Stimulated activated naive CD4-positive, alpha-beta T cell treated with Interleukin-2 at 50 U/mL for 16 hours (primary cell): ENCODE results near the gene SOX18.

Experiments used
- DNase-seq: peaks from one replicate; lab custom pipeline; 2025; lab: John Stamatoyannopoulos, UW

SOX18 gene

DNA sequence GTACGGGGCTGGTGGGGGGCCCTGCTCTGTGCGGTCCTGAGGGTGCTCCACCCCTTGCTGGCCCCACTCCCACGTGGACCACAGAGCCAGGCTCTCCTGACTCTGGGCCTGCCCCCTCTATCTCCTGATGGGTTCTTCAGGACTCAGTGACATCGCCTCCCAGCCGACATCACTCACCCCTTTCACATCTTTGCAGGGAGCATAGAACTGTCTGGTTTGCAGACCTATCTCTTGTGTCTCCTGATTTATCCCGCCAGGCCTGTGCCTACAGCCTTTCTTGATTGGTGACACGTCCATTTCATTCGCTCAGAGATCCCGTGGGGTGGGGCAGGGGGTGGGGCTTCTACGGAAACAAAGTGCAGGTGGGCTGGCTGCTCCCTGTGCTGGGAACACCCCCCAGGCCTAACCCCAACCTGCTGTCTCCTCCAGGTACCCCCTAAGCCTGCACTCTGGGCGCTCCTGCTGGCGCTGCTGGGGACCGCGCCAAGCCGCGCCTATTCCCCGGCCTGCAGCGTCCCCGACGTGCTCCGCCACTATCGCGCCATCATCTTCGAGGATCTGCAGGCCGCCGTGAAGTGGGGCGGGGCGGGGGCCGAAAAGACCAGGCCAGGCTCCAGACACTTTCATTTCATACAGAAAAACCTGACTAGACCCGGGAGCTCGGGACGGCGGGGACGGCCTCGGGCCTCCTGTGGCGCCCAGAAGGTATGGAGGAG is 11.8 kb downstream of the SOX18 start:
- DNase-seq: no peak

DNA sequence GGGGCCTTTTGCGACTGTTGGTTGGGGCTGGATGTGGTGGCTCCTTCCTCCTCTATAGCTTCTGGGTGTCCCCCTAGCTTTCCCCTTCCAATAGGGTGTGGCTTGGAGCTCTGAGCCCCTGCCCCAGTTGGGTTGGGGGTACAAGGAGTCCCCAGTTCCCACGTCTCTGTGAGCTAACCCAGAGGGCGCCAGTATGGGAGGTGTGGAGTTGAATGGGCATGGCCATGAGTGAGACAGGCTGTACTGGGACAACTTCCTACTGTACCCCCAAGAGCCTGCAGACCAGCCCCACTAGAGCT is 12.3 kb downstream of the SOX18 start:
- no peak for DNase-seq

DNA sequence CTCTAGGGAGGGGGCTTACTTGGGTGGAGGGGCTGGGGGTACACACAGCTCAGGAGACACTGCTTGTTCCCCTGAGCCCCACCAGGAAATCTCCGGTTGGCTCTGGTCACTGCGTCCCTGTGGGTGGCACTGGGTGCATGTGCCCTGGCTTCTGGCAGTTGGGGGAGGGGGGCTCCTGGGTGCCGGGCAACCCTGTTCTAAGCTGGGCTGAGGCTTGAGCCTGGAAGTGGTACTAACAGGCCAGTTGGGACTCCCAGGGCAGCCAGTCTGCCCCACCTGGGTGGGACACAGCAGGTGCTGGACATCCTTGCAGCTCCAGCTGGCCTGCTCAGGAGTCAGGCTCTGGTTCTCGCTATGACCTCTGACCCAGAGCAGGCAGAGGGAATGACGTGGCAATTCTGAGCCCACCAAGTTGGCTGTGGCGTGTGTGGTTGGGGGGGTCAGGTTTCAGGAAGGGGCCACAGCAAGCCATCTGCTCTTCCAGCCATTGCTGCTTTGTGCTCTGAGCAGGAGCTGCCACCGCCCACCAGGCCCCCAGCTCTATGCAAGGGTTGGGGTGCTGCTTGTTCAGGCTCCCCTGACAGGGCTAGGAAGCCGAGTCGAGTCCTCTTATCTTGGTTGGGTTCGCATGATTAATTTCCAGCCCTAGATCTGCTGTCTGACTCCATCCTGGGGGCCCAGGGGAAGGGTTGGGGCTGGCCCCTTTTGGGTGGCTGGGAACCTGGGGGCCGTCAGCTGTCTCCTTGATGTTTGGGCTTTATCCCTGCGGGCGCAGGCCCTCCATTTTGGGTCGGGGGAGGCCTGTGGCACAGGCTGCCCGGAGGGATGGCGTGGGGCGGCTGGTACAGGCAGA is 12.9 kb downstream of the SOX18 start:
- DNase-seq: no peak

DNA sequence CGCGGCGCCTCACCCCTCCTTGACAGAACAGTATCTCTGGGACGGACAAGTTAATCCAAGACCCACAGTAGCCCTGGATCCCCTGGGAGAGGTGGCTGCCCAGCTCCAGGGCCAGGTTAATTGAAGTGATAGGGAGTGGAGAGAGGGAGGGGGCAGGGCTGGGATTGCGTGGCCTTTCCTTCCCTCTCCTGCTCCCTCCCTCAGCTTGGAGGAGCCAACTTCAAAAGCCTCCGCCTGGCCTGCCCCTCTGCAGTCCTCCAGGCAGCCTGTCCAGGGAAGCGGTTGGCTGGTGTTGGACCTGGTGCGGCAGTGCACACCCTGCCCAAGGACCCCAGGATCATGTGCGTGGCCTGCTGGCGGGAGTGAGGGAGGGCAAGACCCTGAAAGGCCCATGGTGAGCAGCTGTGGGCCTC is 13.5 kb downstream of the SOX18 start, which contains the start of gene C20orf204:
TSS of gene C20orf204 (plus strand) at position 250 of the 413 bp plus-strand sequence. CDS start at position 392, 142 bp downstream.
- no peak for DNase-seq

DNA sequence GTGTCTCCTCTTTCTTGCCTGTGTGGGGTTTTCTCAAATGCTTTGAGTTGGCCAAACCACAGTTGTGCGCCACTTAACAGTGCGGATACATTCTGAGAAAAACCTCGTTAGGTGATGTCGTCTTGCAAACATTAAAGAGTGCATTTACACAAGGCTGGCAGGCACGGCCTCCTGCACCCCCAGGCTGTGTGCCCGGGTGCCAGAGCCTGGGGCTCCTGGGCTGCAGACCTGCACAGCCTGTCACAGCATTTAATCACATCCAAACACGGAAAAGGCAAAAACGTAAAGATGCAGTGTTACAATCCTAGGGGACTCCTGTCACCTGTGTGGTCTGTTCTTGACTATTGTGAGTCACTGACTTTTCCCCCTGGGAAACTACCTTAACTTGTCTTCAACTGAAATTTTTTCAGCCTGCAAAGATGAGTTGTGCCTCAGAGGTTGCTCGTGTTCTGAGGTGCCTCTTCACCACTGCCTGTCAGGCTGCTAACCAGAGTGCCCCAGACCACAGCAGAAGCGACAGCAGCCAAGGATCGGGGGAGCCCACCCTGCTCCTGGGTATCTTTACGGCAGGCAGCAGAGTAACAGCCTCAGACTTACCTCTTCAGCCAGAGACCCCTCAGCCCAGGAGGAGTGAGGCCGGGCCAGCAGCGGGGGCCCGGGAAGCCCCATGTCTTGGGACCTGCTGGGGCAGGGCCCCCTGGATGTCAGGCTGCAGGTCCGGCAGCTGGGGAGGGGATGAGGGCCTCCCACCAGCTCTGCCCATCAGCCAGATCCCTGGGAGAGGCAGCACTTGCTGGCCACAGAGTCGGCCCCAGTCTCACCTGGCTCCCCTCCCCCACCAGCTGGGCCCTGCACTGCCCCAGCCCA is 14.1 kb downstream of the SOX18 start:
- peak; percentile 31 for DNase-seq

DNA sequence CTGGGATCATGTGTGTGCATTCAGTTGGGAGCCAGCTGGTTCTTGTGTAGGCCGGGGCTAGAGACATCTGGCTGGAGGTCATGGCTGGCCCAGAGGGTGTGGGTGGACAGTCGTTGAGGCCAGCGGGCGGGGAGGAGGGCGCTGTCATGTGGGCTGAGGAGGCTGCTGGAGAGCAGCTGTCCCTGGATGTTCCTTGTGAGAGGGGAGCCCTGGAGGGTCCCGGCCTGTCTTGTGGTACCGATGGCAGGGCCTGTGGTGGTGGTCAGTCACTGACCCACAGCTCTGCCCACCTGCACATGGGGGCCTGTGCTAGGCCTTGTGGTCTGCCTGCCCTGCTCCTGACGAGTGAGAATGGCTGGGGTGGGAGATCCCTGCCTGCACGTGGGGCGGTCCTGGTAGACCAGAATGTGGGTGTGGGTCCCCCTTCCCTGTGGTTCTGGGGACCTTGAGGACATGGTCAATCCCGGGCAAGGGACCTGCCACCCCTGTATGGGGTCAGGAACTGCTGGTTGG is 15.4 kb downstream of the SOX18 start:
- no peak for DNase-seq

DNA sequence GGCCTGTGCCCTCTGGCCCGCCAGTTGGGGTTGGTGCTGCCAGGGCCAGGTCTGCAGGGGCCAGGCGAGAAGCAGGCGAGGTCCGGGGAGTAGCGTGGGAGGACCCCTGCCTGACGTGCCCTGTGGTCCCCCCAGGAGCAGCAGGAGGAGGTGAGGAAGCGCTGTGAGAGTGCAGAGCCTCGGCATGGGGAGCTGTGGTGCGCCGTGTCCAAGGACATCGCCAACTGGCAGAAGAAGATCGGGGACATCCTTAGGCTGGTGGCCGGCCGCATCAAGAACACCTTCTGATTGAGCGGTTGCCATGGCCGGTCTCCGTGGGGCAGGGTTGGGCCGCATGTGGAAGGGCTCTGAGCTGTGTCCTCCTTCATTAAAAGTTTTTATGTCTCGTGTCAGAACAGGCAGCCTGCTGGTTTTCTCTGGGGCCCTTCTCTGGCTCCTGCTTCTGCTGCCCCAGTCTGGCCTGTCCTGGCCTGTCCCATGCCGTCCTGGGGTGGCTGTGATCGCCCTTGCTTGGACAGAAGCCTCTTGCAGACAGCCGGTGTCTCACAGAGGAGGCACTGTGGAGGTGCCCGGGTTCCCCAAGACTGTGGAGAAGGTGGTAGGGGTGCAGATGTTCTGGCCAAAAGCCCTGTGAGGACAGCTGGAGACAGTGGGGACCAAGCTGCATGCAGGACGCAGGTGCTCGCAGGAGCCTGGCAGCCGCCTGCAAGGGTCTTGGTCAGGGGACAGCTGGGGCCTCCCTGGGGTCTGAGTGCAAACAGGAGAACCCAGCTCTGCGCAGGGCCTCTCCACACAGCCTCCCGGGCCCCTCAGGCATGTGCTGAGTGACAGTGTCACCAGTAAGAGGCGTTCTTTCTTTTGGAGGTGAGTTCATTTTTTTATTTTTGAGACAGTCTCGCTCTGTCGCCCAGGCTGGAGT is 16.5 kb downstream of the SOX18 start:
- no peak for DNase-seq

DNA sequence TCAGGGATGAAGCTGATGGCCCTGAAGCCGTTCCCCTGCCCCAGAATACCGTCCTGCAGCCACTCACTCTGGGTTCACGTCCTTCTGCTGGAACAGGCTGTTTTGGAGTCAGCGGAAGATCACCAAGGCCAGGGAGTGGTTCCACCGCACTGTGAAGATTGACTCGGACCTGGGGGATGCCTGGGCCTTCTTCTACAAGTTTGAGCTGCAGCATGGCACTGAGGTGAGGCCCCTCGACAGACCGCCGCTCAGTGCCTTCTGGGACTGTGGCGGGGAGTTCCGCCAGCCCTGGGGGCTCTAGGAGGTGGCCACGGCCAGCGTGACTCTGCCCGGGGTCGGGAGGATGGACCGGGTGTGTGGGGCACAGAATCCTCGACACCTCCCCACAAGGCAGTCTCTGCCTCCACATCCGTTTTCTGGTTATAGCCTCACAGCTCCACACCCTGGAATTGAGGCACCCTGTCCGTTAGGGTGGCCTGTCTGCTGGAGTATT is 17.6 kb downstream of the SOX18 start:
- DNase-seq: no peak

DNA sequence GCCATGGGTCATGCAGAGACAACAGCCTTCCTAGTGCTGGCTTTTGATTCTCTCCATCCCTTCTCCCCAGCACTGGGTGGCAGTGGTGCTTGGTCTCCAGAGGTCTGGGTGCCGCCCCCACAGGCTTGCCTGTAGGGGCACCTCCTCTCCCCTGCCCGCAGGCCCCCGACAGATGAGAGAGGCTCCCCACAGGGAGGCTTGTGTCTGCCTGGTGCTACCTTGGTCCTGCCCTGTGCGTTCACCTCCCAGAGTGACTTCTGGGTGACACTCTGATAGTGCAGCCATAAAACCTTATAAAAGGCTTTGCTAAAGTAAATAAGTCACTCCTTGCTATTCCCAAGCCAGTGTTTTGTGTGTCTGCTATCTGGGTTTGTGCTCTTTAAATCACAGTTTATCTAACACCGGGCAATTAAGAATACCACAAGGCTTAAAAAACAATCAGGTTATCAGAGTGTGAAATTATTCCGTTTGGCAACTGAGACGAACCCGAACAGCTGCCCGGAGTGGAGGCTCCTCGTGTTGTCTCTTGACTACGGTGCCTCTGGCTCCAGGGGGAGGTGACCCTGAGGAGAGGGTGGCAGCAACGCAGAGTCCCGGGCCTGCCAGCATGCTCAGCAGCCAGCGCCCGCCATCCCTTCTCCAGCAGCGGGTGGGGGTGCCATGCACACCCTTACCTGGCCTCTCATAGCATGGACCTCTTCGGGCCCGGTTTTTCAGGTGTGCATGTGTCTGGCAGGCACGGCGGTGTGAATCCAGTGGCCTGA is 18.9 kb downstream of the SOX18 start:
- DNase-seq: no peak

DNA sequence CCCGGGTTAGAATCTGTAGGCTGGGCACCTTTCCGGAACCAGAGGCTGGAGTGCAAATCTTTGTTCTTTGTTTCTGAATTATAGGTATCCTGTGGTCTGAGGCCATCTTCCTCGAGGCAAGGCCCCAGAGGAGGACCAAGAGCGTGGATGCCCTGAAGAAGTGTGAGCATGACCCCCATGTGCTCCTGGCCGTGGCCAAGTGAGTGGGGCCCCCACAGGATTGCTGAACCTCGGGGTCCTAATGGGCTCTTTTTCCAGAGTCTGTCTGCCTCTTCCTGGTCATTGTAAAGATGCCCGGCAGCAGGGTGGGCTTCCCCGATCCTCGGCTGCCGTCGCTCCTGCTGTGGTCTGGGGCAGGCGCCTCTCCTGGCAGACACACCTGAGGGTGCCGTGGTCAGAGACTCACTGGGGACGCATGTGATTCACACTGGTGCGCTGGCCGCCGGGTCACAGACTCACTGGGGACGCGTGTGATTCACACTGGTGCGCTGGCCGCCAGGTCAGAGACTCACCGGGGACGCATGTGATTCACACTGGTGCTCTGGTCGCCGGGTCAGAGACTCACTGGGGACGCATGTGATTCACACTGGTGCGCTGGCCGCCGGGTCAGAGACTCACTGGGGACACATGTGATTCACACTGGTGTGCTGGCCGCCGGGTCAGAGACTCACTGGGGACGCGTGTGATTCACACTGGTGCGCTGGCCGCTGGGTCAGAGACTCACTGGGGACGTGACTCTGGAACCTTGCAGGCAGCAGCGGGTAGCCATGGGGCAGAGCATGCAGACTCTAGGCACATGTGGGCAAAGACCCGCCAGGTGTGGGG is 19.9 kb downstream of the SOX18 start:
- no peak for DNase-seq

DNA sequence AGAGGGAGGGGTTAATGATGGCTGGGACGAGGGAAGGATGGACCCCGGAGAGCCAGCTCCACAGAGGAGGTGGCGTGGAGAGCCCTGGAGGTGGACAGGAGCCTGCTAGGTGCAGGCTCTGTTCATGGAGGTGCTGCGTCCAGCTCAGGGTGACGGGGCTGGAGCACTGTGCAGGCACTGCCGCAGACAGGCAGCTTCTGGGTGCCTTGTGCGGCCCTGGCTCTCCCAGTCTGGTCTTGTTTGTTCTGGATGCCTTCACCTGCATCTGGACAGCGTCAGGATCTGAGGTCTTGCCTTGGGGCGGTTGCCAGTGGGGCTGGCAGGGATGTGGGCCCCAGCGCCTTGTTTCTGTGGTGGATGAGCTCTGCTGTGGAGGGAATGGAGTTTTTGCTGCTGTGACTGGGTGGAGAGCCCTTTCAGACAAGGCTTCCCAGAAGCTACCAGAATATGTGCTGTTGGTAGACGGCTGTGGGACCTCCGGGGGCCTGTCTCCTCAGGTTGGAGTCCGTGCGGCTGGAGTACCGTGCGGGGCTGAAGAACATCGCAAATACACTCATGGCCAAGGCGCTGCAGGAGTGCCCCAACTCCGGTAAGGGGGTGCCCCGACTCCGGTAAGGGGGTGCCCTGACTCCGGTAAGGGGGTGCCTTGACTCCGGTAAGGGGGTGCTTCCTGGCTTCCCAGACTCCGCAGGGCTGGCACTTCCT is 21.3 kb downstream of the SOX18 start:
- no peak for DNase-seq

DNA sequence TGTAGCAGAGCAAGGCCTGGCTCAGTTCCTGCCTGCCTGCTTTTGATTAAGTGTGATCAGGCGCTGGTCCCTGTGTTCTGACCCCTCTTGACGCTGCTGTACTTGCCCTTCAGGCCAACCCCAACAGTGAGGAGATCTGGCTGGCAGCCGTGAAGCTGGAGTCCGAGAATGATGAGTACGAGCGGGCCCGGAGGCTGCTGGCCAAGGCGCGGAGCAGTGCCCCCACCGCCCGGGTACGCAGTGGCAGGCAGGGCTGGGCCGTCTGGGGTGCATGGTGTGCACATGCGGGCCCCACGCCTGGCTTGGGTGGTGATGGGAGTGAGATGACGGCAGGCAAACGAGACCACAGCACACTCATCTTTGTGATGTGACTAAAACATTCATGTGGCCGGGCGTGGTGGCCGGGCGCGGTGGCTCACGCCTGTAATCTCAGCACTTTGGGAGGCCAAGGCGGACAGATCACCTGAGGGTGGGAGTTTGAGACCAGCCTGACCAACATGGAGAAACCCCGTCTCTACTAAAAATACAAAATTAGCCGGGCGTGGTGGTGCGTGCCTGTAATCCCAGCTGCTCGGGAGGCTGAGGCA is 23.5 kb downstream of the SOX18 start:
- DNase-seq: no peak

DNA sequence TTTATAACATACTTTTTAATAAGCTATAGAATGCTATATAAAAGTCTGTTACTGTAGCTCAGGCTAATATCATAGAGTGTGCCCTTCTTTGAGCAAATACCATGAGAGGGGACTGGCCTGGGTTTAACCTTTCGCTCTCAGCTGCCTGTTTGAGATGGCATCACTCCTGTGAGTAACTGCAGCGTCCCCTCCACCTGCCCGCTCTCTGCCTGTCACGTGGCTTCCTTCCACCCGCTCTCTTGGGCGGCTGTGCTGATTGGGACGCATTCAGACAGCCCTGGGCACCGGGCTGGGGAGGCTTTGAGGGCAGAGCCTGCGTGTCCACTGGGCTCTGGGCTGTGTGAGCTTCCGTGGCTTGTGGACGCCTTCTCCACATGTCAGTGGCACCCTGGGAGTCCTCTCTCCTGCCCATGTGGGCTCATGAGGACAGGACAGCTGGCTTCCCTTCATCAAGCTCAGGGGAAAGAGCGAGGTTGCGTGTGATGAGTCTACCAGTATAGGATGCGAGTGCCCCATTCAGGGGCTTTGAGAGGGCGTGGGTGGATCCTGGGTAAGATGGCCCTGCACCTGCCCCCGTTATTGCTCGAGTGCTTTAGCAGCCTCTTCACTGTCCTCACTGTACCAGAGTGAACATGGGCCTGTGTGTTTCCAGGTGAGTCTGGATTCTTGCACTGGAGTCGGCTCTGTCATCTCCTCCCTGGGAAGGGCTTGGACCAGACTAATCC is 24.2 kb downstream of the SOX18 start:
- DNase-seq: no peak

DNA sequence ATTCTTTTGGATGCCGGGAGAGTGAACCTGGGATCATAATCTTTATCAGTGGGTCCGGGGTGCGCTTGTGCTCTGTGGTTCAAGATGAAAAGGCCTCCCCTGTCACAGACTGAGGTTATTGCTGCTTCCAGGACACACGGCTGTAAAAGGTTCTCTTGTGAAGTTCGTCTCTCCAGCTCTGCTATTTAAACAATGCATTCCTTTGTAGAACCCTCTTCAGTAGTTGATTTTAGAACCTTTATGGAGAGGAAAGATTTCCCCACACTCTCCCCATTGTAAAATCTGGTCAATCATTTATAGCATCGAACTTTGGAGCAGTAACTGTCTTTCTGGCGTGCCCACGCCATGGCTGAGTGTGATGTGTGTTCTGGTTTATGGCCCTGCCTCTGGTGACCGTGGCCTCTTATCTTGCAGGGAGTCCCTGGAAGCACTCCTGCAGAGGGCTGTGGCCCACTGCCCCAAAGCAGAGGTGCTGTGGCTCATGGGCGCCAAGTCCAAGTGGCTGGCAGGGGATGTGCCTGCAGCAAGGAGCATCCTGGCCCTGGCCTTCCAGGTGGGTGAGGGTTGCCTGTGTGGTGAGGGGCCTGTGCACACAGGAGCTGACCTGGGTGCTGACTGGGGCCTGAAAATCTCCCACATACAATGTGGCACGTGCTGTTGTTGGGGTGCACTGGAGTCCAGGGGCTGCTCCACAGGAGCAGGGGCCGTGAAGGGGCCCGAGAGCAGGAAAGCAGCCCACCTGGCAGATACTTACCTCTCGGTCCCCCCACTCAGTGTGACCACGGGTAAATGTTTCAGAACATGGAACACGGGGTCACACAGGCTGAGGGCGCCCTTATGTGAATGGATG is 25.1 kb downstream of the SOX18 start:
- no peak for DNase-seq

DNA sequence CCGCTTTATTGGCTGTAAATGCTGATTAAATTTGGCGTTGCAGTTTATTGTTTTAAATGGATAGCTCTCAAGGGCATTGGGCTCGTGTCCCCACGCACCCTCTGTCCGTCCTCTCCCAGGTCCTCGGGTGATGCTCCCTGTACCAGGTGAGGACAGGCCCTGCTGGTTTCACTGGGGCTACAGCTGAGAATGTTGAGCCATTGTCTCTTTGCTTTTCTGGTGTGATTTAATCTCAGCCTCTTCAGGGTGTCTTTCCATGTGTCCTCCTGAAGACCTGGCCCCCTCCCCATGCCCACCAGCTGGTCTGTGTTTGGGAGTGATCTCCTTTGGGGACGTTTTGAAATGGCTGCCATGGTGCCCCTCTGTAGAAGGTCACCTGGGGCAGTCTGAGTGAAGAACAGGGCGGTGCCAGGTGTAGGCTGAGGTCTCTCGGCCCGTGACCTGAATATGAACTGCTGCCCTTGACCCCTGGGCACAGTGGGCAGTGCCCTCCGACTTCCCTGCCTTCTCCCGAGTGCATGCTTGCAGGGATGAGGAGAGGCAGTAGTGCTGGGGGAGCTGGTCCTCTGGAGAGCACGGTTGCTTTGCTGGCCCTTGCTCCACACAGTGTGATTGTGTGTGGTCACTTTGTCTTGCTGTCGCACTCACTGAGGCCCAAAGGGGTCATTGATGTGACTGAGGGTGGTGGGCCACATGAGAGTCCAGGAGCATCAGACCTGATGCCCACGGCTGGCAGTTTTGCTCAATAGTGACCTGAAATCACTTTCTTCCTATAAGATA is 25.9 kb downstream of the SOX18 start:
- no peak for DNase-seq
